ENCODE measurements around the gene PRKN.

The PRKN gene

GRCh38 chr6:161374971-161375873 lies 1352.3 kb downstream of the PRKN start:
- no peak for DNase-seq (ENCODE audit: extremely low read depth, low read depth)
- no peak for TF ChIP-seq CTCF (IDR thresholded peaks at IDR 0.05; ENCODE audit: low read depth, low read length)

GRCh38 chr6:161373905-161374451 lies 1353.6 kb downstream of the PRKN start:
- TF ChIP-seq CTCF (IDR thresholded peaks at IDR 0.05; ENCODE audit: low read depth, low read length): peak; percentile 98
- no peak for DNase-seq (ENCODE audit: extremely low read depth, low read depth)

GRCh38 chr6:161372422-161372793 lies 1355.2 kb downstream of the PRKN start:
- TF ChIP-seq CTCF (IDR thresholded peaks at IDR 0.05; ENCODE audit: low read depth, low read length): no peak
- DNase-seq (ENCODE audit: extremely low read depth, low read depth): no peak

- peak; percentile 45 for DNase-seq (ENCODE audit: extremely low read depth, low read depth)
- TF ChIP-seq CTCF (IDR thresholded peaks at IDR 0.05; ENCODE audit: low read depth, low read length): peak; percentile 99
Measured at GRCh38 chr6:161370880-161371279, 1356.7 kb downstream of the PRKN start.

DNA sequence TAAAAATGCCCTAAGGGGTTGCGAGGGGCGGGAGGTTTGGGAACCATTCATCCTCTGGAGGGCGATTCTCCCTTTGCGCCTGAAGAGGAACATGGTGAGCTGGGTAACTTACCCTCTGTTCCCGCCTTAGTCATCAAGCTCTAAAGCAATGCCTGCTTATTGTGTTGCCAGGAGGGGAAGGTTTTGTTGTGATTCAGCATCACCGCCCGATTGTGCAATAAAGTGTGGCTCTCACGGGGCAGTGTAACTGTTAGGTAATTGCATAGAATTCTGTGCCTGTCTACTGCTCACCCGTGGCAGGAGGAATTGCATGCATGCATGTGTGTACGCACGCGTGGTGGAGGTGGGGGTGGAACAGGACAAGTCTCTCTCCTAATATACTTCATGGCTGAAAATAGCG lies 1358.2 kb downstream of the PRKN start:
- no peak; the same call in 1 of the 2 replicates for TF ChIP-seq CTCF (IDR thresholded peaks at IDR 0.05; ENCODE audit: low read depth, low read length)
- peak; percentile 90 for DNase-seq (ENCODE audit: extremely low read depth, low read depth)

DNA sequence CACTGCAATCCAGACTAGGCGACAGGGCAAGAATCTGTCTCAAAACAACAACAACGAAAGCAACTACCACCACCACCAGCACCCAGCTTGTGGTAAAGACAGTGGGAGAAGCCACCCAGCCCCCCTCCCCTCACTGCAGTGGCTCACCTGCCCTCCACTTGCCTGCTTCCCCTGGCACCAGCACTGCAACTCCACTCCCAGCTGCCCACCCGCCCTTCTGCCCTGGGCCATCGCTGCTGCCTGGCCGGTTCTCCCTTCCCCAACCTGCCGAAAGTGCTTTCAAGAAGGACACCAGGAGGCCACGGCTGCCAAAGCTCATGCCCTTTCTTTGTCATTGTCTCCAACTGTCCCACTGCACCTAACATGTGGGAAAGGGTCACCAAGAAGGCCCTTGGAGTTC lies 1359.1 kb downstream of the PRKN start:
- DNase-seq (ENCODE audit: extremely low read depth, low read depth): no peak

More for the DNA sequence above, 1359.1 kb downstream of the PRKN start:
- TF ChIP-seq CTCF (IDR thresholded peaks at IDR 0.05; ENCODE audit: low read depth, low read length): no peak

All from AG09319 (cell line).